HUDEP-2 (cell line): Measurements from ENCODE around the gene GPR62.
A peak's percentile ranks its signal among the peaks of the same experiment; 100 is the strongest.
"Not testable (repeated sequence)": the region's sequence is repeated elsewhere in the genome, so short reads cannot be mapped to it uniquely, and the experiment has no call there.

ENCODE experiments used
- DNase-seq, 76 experiments: peaks; one replicate each; lab custom pipeline; 2025; ENCODE audit not compliant: unreplicated experiment in 76 of 76; lab: John Stamatoyannopoulos, UW

Gene GPR62

DNA sequence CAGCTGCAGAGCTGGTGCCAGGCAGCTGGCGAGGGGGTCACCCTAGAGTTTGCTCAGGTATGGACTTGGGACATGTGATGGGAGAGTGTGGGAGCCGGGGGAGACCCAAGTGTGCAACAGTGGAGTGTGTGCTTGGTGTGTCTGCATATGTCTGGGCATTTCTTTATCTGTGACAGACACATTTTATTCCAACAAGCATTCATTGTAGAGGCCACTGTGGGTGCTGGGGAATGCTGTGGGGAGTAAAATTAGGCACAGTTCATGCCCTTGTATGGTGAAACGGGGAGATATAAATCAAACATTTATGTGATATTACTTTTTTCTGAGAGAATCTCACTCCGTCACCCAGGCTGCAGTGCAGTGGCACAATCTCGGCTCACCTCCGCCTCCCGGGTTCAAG, 32.4 kb downstream of the GPR62 start:
- peak in 3 of 76 experiments; percentile 8 to 36 (median 25) for DNase-seq

DNA sequence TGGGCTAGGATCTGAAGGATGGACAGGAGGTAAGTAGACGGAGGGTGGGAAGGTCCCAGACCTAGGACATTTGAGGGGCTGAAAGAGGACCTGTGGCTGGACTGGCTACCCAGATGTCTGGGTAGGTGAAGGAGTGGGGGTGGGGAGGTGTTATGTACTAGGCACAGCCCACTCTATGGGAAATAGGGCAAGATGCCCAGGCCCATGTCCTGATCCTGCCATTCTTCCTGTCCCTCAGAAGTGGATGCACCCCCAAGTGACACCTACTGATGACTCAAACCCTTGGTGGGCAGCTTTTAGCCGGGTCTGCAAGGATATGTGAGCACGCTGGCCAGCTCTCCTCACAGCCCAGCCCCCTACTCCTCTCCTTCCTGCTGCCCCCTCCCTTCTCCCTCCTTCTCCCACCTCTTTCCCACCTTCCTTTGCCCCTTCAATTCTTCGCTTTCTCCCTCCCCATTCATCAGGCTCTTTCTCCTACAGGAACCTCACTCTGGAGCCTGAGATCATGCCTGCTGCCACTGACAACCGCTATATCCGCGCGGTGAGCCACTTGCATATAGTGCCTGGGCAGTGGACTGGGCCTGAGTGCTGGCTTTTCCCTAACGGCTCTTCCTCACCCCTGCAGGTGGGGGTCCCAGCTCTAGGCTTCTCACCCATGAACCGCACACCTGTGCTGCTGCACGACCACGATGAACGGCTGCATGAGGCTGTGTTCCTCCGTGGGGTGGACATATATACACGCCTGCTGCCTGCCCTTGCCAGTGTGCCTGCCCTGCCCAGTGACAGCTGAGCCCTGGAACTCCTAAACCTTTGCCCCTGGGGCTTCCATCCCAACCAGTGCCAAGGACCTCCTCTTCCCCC, 33.3 kb downstream of the GPR62 start:
- DNase-seq, result no peak

DNA sequence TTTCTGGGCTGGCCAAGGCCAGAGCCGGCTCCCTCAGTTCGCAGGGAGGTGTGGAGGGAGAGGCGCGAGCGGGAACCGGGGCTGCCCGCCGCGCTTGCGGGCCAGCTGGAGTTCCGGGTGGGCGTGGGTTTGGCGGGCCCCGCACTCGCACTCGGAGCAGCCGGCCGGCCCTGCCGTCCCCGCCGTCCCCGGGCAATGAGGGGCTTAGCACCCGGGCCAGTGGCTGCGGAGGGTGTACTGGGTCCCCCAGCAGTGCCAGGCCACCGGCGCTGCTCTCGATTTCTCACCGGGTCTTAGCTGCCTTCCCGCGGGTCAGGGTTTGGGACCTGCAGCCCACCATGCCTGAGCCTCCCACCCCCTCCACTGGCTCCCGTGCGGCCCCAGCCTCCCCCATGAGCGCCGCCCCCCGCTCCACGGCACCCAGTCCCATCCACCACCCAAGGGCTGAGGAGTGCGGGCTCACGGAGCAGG, 35.4 kb downstream of the GPR62 start:
- DNase-seq, result not testable (repeated sequence)

DNA sequence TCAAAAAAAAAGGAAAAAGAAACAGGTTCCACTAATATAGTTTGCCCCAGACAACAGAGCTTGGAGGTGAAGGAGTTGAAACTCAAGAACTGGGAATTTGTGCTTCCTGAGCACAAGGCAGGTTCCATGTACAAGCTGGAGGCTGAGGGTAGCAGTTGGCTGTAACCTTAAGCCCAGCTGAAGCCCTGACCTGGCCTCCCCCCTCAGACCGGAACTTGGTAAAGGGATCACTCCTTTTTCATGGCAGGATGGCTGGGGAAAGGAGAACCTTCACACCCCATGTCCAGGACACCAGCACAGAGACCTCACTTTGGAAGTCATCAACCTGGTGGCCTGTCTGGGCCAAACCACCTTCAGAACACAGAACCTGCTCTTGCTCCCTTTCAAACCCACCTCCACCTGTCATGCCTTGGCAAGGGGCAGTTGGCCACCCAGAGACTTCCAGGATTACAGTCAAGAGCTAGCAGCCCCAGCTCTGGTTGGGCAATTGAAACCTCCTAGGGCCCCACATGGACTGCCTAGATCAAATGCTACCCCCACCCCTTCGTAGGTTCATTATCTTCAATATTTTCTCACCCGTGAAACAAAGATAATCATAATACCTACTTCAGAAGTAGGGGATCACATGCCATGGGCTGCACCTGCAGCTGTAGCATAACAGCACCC, 37.0 kb downstream of the GPR62 start:
- no peak for DNase-seq

DNA sequence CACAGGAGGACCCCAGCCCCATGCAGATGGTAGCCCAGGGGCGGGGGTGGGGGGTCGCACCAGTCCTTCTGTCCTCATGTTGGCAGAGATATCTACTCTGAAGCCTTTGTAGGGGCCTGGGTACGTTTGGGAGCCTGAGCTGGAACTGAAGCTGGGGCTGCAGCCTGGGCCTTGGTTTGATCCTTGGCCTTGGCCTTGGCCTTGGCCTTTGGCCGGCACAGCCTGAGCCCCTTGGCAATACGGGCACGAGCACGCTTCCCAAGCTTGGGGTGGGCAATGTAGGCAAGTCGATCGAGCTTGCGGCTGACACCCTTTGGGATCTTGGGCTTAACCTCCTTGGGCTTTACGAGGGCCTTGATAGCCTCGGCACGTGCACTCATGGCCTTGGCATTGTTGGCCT, 38.5 kb downstream of the GPR62 start:
- DNase-seq, result not testable (repeated sequence)

DNA sequence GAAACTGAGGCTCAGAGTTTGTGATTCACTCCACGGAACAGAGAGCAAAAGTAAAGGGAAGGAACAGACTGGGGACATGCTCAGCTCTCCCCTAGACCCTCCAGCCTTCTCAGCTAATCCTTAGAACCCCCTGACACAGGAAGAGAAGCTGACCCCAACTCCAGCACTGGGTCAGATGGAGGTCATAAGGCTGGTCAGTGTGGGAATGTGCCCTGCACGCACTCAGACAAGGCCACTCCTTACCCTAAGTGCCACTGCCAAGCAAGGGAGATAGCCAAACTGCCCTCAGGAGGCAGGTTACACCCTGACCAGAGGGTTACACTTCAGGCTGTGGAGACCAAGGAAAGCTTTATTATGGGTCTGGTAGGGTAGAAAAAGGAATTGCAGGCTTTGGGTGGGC, 39.3 kb downstream of the GPR62 start:
- peak in 1 of 76 experiments; percentile 18 for DNase-seq

DNA sequence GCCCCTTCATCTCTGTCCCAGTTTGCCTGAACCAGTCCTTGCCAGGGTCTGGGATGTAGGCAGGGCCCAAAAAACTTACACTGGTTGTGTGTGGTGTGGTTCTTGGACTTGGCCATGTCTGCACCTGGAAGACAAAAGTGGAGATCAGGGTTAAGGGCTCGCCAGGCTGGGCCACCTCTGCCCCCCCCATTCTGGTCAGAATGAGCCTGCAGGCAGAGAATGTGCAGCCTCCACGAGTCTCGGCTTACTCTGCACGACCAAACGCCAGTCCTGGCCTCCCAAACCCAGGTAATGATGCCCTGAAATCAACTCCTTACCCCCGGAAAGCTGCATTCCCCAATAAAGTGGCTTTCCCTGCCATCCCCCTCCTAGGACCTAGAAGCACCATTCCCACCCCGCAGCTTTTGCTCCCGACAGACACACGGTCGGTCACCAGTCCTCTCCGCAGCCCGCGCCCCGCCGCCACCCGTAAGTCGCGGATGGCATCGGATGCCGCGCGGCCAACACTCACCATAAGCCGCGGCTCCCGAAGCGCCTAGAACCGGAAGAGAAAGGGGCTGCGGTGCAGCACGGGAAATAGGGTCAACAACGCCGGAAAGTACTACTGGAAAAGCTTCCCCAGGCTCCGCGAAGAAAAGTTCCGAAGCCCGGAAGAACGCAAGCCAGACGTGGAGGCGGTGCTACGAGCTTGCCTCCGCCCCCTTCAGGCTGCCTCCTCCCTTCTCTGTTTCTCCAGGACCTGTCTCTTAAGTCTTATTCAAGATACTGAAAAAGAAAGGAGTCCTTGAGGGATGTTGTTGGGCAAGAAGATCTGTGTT, 40.4 kb downstream of the GPR62 start, which contains the start of gene RPL29:
Gene RPL29, minus strand, starts transcription at position 550 of the 818 bp plus-strand sequence. Its CDS starts 434 bp downstream, at position 116.
- DNase-seq, result peak in 74 of 76 experiments; percentile 35 to 94 (median 87)

DNA sequence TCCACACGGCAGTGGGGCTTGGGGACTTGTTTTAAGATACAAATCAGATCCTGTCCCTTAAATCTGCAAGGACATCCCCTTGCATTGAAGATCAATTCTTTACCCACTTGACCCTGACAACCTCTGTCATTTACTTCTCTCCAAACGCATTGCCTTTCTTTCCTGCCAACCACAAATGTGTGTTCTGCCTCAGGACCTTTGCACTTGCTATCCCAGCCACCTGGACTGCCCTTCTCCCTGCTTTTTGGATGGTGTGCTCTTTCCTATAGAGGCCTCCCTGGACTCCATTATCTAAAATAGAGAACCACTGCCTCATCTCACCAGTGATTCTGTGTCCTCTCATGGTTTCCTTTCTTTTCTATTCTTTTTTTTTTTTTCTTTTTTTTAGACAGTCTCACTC, 42.0 kb downstream of the GPR62 start:
- DNase-seq, result no peak

GRCh38 chr3:51997935-51998596, 42.9 kb downstream of the GPR62 start:
- DNase-seq, result no peak

GRCh38 chr3:51998774-51999173, 43.6 kb downstream of the GPR62 start:
- DNase-seq, result no peak

DNA sequence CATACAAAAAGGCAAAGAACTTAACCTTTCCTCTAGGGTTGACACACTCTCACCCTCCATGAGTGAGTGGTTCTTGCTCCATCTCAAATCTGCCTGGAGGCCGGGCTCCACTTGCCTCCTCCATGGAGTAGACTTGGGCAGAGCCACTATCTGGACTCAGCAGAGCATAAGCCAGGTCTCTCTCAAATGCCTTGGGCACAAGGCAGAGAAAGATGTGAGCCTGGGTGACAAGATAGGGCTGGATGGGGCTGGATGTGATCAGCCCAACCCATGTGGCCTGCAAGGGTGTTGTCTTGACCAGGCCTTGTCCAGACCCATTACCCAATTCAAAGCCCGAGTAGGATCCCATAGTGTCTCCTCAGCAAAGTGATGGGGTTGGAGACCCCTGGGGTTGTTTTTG, 44.7 kb downstream of the GPR62 start:
- DNase-seq, result peak in 72 of 76 experiments; percentile 21 to 86 (median 66)

DNA sequence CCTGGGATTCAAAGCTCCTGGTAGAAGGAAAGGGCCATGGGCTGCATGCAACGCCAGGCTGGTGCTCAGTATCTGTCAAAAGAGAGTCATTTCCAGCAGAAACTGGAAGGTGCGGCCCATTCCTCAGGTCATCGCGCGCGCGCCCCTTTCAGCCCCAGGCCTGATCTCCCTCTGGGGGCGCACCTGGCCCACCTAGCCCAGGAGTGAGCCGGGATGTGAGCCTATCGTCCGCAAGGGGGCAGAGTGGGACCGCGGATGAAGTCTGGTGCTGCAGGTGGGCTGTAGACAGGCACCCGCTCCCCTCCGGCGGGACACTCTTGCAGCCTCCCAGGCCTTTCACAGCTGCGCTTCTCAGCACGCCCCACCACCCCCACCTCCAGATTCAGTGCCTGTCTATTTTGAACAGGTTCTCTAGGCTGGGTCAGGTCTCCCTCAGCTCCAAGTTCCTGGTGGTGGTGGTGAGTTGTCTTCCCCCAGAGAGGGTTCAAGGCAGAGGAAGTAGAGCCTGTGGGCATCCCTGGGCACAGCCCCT, 46.3 kb downstream of the GPR62 start:
- DNase-seq, result peak in 54 of 76 experiments; percentile 4 to 72 (median 48)

DNA sequence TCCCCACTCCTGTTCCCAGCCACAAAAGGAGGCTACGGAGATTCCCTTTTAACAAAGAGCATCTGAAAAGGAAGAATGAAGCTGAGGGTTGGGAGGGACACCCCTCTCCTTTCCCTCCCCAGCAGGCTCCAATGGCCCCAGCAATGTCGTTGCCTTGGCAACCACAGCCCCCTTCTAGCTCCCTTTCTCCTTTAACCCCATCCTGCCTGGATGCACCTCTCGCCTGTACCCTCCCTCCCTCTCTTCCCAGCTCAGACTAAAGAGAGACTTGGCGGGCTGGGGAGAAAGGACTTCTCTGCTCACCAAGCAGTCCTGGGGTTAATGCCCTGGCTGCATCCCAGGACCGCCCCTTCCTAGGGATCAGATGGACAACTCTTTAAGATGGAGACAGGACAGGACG, 47.6 kb downstream of the GPR62 start:
- no peak for DNase-seq

DNA sequence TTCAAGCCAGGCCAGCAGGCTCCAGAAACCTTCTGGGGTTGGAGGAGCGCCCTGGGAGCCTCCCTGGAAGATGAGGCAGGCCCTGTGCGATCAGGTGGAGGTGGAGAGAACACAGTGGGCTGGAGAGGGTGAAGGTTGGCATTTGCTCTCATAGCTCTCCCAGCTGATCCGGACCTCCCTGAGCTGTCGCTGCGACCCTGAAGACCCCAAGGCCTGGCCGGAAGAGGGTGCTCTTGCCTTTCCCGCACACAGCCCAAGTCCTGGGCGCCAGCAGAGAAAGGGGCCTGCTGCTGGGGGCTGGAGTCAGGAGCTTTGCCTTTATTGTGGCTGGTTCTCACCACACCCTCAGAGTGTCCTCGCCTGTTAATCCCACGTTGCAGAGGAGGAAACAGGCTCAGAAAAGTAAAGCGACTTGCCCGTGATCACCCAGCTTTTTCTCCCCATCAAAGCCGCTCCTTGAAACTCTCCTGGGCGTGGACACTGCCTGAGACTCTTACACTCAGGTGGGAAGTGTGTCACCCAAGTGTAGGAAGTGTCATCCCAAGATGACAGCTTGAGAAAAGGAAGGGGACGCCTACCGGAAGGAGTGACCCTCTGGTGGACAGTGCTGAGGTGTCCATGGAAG, 49.1 kb downstream of the GPR62 start:
- no peak for DNase-seq

GRCh38 chr3:52004906-52005395, 49.8 kb downstream of the GPR62 start:
- DNase-seq, result no peak

DNA sequence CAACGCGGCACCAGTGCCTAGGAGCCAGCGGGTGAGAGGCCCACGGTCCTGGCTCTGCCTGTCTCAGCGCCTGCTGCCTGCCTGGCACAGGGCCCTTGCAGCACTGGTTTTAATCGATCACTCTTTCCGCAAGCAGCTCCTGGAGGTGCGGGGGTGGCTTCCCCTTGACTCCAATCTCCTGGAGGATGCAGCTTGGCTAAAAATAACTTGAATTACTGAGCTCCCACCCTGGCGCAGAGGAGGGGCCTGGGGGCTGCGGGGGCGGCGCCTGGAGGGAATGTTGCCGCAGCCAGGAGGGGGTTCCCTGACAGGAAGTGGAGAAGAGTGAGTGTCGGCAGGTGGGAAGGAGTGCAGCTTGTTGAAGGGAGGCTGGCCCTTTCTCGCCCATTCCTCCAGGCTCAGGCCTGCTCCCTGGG, 50.4 kb downstream of the GPR62 start:
- no peak for DNase-seq

DNA sequence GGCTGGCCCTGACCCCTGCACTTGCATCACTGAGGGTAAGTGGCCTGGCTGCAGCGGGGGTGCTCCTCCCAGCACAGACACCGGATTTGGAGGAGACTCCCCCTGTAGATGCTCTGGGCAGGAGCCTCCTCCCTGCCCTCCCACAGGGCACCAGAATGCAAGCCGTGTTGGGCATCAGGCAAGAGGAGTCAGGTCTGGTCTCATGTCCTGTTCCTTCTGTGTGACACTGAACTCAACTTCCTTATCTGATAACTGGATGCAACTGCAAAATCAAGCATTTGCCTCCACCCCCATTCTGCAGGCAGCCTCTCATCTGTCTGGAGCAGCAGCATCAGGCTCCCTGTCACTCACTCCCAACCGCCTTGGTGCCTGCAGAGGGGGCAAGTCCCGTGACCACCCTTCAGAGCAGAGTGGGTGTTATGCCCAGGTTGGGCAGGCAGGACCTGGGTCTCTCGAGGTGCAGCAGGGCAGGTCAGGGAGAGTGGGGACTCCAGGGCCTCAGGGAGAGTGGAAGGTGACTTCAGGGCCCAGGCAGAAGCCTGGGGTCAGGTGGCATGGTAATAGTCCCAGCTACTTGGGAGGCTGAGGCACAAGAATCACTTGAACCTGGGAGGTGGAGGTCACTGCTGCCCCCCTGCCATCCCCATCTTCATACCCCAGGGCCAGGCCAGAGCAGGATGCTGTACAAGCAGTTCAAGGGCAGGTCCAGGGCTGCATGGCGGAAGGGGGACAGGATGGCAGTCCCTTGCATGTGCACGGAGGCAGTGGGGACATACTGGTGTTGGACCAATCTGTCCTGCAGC, 51.0 kb downstream of the GPR62 start:
- DNase-seq, result peak in 5 of 76 experiments; percentile 21 to 31 (median 28)

GRCh38 chr3:52006820-52007133, 51.6 kb downstream of the GPR62 start:
- no peak for DNase-seq
